HUES64 (cell line): ENCODE measurements around the gene TBX15.
A peak's percentile ranks its signal among the peaks of the same experiment; 100 is the strongest.

Source experiments
- H3K27ac ChIP-seq: 2 replicates; pipeline ENCODE4 v1.7.0; 2013; ENCODE audit warnings: low read depth, low read length, inconsistent platforms
- H3K27me3 ChIP-seq: 2 replicates; pipeline ENCODE4 v1.6.1; 2013; ENCODE audit warnings: mild to moderate bottlenecking, low read length; ENCODE audit not compliant: insufficient read depth
- H3K36me3 ChIP-seq: 2 replicates; pipeline ENCODE4 v1.6.1; 2013; ENCODE audit warnings: mild to moderate bottlenecking, low read length; ENCODE audit not compliant: insufficient read depth
- H3K4me1 ChIP-seq: 2 replicates; pipeline ENCODE4 v1.6.1; 2013; ENCODE audit warnings: mild to moderate bottlenecking, low read length, moderate library complexity; ENCODE audit not compliant: insufficient read depth
- H3K4me3 ChIP-seq: 2 replicates; pipeline ENCODE4 v1.5.1; 2013; ENCODE audit warnings: mild to moderate bottlenecking, low read length, moderate library complexity
- H3K9ac ChIP-seq: 2 replicates; pipeline ENCODE4 v1.6.1; 2013; ENCODE audit warnings: mild to moderate bottlenecking, low read depth, low read length
- H3K9me3 ChIP-seq: 2 replicates; pipeline ENCODE4 v1.6.1; 2013; ENCODE audit warnings: low read depth, low read length; ENCODE audit not compliant: insufficient read depth
- WGBS: fragments of 150-250, 120-280 bp; methylation state at CpG from one replicate; pipeline ENCODE4 v1.1.7; 2013; ENCODE audit warnings: missing lambda C conversion rate; 5-methylcytosine and 5-hydroxymethylcytosine counted together

TBX15 gene

DNA sequence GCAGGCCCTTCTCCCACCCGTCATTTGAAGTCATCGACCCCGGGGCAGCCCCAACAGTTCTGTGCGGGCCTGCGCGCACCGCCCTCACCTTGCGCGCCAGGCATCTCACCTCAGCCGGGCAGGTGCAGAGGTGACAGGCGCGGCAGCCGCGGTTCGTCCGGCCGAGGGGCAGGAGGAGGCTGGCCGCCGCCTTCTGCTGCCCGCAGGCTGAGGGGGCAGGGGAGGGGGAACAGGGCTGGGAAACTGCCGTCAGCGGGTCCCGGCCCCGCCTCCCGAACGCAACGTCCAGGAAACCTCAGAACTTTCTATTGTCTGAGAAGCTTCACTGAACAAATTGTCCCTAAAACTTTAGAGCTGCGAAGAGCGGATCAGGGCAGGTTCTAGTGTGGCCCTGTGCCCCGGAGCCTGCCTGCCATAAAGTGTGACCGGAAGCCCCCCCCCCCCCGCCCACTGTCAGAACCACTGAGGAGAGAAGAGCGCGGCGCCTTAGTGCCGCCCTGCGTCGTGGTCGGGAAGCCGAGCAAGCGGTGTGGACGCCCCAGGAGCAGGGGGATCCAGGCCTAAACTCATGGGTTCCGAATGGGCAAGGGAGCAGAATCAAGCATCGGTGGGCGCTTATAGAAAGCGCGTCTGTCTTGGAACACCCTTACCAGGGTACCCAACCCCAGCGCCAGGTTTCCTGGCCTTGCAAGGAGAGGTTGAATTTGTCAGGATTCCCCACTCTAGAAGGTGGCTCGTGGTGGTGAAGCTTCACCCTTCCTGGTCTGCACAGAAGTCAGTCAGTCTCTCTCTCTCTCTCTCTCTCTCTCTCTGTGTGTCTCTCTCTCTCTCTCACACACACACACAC is 13.3 kb upstream of the TBX15 start:
- WGBS, result 56% methylated on average over 49 of the region's 49 CpGs
- H3K27me3 ChIP-seq, result peaks cover 100% of the 10 kb centered on the region
- H3K36me3 ChIP-seq, result no peaks in the 10 kb centered on the region
- no peaks in the 10 kb centered on the region for H3K9me3 ChIP-seq
- no peak overlapping the region for H3K9ac ChIP-seq
- H3K4me3 ChIP-seq, result peak overlapping the region; percentile 28; the same call in 1 of the 2 replicates
- H3K27ac ChIP-seq, result no peak overlapping the region
- H3K4me1 ChIP-seq, result peaks cover 9% of the 10 kb centered on the region; the same call in 1 of the 2 replicates

- WGBS, result 56% methylated on average over 44 of the region's 44 CpGs
- Histone ChIP-seq H3K27me3 (peaks cover 100% of the 10 kb centered on the region), H3K9ac (no peak overlapping the region), H3K27ac (no peak overlapping the region), H3K4me1 (peaks cover 9% of the 10 kb centered on the region; the same call in 1 of the 2 replicates), H3K36me3 (no peaks in the 10 kb centered on the region), H3K9me3 (no peaks in the 10 kb centered on the region), H3K4me3 (peak overlapping the region; percentile 28)
These were observed 12.4 kb upstream of the TBX15 start for GRCh38 chr1:119000371-119001180.

GRCh38 chr1:118999348-119000071 is 11.4 kb upstream of the TBX15 start:
- H3K27me3 ChIP-seq, result peaks cover 100% of the 10 kb centered on the region
- H3K9ac ChIP-seq, result no peak overlapping the region
- no peaks in the 10 kb centered on the region for H3K9me3 ChIP-seq
- H3K27ac ChIP-seq, result no peak overlapping the region
- 0 out of 2 replicates have a peak overlapping the region, but pooled peaks have one; percentile 2 for H3K4me3 ChIP-seq
- 60% methylated on average over 25 of the region's 27 CpGs for WGBS
- peaks cover 9% of the 10 kb centered on the region; the same call in 1 of the 2 replicates for H3K4me1 ChIP-seq
- no peaks in the 10 kb centered on the region for H3K36me3 ChIP-seq

DNA sequence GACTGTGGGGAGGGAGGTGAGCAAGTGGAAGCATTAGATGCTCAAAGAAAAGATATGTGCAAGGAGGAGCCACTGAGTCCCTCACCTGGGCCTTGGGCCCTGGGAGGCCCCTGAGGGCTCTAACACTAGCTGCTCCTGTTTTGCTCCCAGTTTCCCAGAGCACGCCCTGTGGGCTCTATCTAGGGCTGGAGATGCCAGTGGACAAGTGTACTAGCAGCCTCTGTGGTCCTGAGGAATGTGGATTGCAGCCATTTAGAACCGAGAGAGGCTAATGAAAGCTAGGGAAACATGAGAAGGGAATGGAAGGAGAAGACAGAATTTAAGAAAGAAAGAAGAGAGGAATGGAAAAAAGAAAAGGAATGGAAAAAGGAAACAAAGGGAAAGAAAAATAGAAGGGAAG is 10.0 kb upstream of the TBX15 start:
- Histone ChIP-seq H3K27ac (no peak overlapping the region), H3K27me3 (peaks cover 100% of the 10 kb centered on the region), H3K9ac (no peak overlapping the region), H3K4me3 (no peak overlapping the region), H3K4me1 (peaks cover 9% of the 10 kb centered on the region; the same call in 1 of the 2 replicates), H3K36me3 (no peaks in the 10 kb centered on the region), H3K9me3 (no peaks in the 10 kb centered on the region)
- WGBS, result 76% methylated on average over 2 of the region's 2 CpGs

GRCh38 chr1:118997225-118997624 is 9.1 kb upstream of the TBX15 start:
- Histone ChIP-seq H3K27ac (no peak overlapping the region), H3K4me3 (no peak overlapping the region), H3K9ac (no peak overlapping the region), H3K36me3 (no peaks in the 10 kb centered on the region), H3K4me1 (peaks cover 2% of the 10 kb centered on the region; the same call in 1 of the 2 replicates), H3K9me3 (no peaks in the 10 kb centered on the region), H3K27me3 (peaks cover 100% of the 10 kb centered on the region)
- 81% methylated on average over 6 of the region's 7 CpGs for WGBS

DNA sequence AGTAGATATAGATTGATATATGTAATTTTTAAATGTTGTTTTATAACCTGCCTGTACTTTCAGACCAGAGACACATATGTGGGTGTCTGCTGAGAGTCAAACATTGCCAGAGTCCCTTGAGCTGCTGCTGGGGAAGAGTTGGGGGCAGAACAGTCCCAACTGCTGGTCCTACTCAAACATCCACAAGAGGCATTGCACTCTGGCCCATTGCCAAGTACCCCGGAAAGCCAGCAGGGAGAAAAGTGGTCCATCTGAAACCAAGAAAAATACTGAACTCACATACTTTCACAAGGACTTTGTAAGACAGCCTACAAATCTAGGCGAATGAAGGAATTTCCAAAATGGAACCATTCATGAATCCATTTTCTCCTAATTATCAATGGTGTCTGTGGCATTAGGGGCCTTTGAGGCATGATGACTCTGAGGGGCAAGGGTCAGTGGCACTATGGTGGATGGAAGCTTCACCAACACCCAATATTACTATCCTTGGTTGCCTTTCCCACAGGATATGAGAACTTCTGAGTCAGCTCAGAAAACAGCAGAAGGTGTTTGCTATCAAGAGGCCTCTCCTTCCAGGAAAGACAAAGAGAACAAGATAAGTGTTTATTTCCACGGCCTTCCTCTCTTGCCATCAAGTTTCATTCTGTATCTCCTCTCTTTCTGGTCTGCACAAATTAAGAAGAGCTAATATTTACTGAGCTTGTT is 7.3 kb upstream of the TBX15 start:
- Histone ChIP-seq H3K9ac (no peak overlapping the region), H3K27ac (no peak overlapping the region), H3K4me3 (no peak overlapping the region), H3K4me1 (peaks cover 7% of the 10 kb centered on the region; the same call in 1 of the 2 replicates), H3K9me3 (no peaks in the 10 kb centered on the region), H3K36me3 (no peaks in the 10 kb centered on the region), H3K27me3 (peaks cover 100% of the 10 kb centered on the region)
- WGBS, result 84% methylated on average over 3 of the region's 3 CpGs

GRCh38 chr1:118993700-118994026 is 5.5 kb upstream of the TBX15 start:
- peaks cover 100% of the 10 kb centered on the region for H3K27me3 ChIP-seq
- WGBS, result 53% methylated on average over 9 of the region's 9 CpGs
- H3K27ac ChIP-seq, result no peak overlapping the region
- H3K4me1 ChIP-seq, result peaks cover 21% of the 10 kb centered on the region
- H3K36me3 ChIP-seq, result no peaks in the 10 kb centered on the region
- H3K4me3 ChIP-seq, result no peak overlapping the region
- no peak overlapping the region for H3K9ac ChIP-seq
- no peaks in the 10 kb centered on the region for H3K9me3 ChIP-seq

DNA sequence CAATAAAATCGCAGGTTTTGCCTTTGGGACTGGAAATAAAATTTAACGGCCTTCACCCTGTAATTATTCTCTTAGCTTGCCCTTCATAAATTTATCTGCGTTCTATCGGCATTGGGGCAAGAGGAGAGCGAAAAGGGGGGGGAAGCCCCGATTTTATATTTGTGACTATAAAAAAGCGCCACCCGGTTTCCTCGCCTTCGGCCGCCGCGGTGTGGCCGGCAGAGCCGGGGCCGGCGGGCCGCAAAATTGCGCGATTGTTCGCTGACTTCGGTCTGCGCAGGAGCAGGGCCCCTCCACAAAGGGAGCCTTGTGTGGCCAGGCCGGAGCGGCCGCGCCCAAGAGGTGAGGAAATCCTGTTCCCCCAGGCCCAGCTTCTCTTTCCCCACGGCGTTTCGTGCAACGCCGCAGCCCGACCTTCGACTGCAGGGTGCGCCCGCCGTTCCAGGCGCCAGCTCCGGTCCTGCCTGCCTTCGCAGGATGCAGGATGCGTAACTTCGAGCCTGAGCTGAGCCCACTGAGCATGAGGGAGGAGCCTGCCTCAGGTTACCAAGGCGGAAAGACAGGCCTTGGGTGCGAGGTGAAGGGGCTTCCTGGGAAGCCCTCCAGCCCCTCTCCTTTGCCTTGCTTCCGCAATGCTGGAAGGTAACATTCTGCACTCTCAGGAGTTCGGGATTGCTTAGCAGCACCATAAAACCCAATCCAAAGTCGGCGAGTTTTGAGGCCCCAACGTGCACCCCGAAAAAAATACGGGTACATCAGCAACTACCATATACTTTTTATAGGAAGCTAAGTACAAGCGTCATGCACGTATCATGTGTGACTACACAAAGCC is 4.9 kb upstream of the TBX15 start:
- Histone ChIP-seq H3K36me3 (no peaks in the 10 kb centered on the region), H3K4me3 (no peak overlapping the region; the same call in 1 of the 2 replicates), H3K9ac (no peak overlapping the region), H3K9me3 (no peaks in the 10 kb centered on the region), H3K4me1 (peaks cover 24% of the 10 kb centered on the region), H3K27ac (no peak overlapping the region), H3K27me3 (peaks cover 100% of the 10 kb centered on the region)
- WGBS, result 57% methylated on average over 53 of the region's 53 CpGs

- Histone ChIP-seq H3K4me3 (no peak overlapping the region), H3K27me3 (peaks cover 100% of the 10 kb centered on the region), H3K4me1 (peaks cover 24% of the 10 kb centered on the region), H3K9ac (no peak overlapping the region), H3K27ac (no peak overlapping the region), H3K9me3 (no peaks in the 10 kb centered on the region), H3K36me3 (no peaks in the 10 kb centered on the region)
- 66% methylated on average over 18 of the region's 22 CpGs for WGBS
These were observed 4.2 kb upstream of the TBX15 start for GRCh38 chr1:118992237-118992825.
